Pancreas (tissue), 10 donors: Measurements from ENCODE around the gene GJA9. TPM values are rescaled to one million over a fixed set of nuclear protein-coding genes. Genes with fewer than 3 reads are reported as not detected.

Experiments
- ATAC-seq, 4 donors: fragments of 200-7000 bp; cut with Tn5 transposase; one replicate each; pipeline versions ENCODE4 v1.8.0 to v1.9.1; 2020; ENCODE audit warnings: mild to moderate bottlenecking in 4 of 4, moderate library complexity in 4 of 4
- DNase-seq, 6 donors: peaks; one replicate each; pipeline ENCODE4 v3.0.0-alpha.2; 2020
- FAIRE-seq: peaks from 2 replicates; lab custom pipeline; 2012; peaks lifted over from hg19 to GRCh38; lab: Jason Lieb, UNC
- H3K27ac ChIP-seq, 4 donors: fragments of 200-600 bp; sonication (generic); 1 replicate in 3 of 4; 2 replicates in 1 of 4; pipeline versions ENCODE4 v1.5.0 to v1.8.0; 2020
- H3K27me3 ChIP-seq, 4 donors: fragments of 200-600 bp; one replicate each; pipeline ENCODE4 v1.8.0; 2021
- H3K36me3 ChIP-seq, 3 donors: fragments of 200-600 bp; sonication (generic) in 1 of 3; one replicate each; pipeline versions ENCODE4 v1.5.0 to v1.8.0; 2020 to 2021
- H3K4me1 ChIP-seq, 3 donors: fragments of 200-600 bp; one replicate each; pipeline ENCODE4 v1.8.0; 2021
- H3K4me3 ChIP-seq, 4 donors: fragments of 200-600 bp; sonication (generic) in 2 of 4; one replicate each; pipeline versions ENCODE4 v1.5.0 to v1.8.0; 2020 to 2021
- H3K9me3 ChIP-seq, 4 donors: fragments of 200-600 bp; one replicate each; pipeline ENCODE4 v1.8.0; 2021
- WGBS, 2 donors: extraction: QIAGEN DNeasy Blood & Tissue Kit; methylation state at CpG; one replicate each; pipeline ENCODE4 v1.1.7; 2013; 5-methylcytosine and 5-hydroxymethylcytosine counted together
- intact Hi-C, 3 donors: fragments of 100-400 bp; cut with DNase I; formaldehyde crosslinking; loops; one replicate each; pipeline versions ENCODE4 v1.11.1 to v1.14.2; 2022
- polyA plus RNA-seq, 2 donors: library from polyadenylated mRNA; stranded (reverse); fragments of 200-250 nt; gene quantifications; one replicate each; pipeline ENCODE4 v1.2.3, GENCODE V29; 2013
- total RNA-seq, 6 donors: library from RNA; stranded (reverse); fragmentation: NEBNext Ultra II Directional in 4 of 6; extraction: Animal tissue kit (Norgen Biotek cat#: 25700) in 4 of 6; gene quantifications; one replicate each; pipeline versions ENCODE4 v1.2.1 to v1.2.4, GENCODE V29; 2021 to 2023
- TF ChIP-seq, protein P1 (sequence below), 4 donors: fragments of 200-600 bp; sonication (generic) in 3 of 4; IDR thresholded peaks; one replicate each; pipeline versions ENCODE4 v1.5.0 to v1.8.0; 2021; ENCODE audit warnings: antibody characterized with exemption in 4 of 4
- donor health status: healthy with polysubstance abuse.
- donor health status: DM: no; HTN: no; CAD: no; lungs with moderate emphysema.
- donor health status: DM: no; HTN: no; CAD: no.
- donor health status: control.
- donor health status: control.
- donor health status: Bipolar disorder and iron deficiency.
- donor health status: DM: yes; HTN: yes; CAD: no.
- donor health status: DM: no; HTN: no; CAD: no.
- donor health status: DM: no; HTN: no; CAD: no.
- donor health status: DM: yes; HTN: yes; CAD: no.

GJA9 gene
- total and polyA plus RNA-seq, 8 donors, result not detected

DNA sequence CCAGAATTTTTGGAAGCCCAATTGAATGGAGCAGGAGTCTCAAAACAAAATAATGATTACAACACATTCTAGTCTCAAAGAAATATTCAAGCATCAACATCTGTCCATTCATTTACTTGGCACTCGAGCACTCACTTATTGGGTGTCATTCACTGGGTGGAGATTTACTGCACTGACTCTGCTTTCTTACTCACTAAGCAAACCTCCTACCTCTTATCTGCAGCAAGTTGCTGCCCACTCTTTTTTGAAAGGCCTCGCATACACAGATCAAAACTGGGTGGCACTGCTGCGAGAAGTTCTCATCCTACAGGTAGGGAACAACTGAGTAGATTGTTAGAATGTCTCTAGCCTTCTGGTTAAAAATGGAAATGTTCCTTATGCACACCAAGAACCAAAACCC is 42.2 kb upstream of the GJA9 start:
- intact Hi-C loops, result no loop called here
- no peaks in the 10 kb centered on the region for H3K4me1 ChIP-seq
- no peaks in the 10 kb centered on the region for H3K9me3 ChIP-seq
- 82 to 88% methylated on average over 3 of the region's 3 CpGs for WGBS, 2 donors
- no peaks in the 10 kb centered on the region for H3K36me3 ChIP-seq
- H3K4me3 ChIP-seq, result no peak overlapping the region
- ATAC-seq, result peak in 1 of 4 donors; percentile 28
- no peak for DNase-seq
- no peak overlapping the region for H3K27ac ChIP-seq
- no peak for FAIRE-seq
- no peaks in the 10 kb centered on the region for H3K27me3 ChIP-seq
- TF ChIP-seq, protein P1, sequence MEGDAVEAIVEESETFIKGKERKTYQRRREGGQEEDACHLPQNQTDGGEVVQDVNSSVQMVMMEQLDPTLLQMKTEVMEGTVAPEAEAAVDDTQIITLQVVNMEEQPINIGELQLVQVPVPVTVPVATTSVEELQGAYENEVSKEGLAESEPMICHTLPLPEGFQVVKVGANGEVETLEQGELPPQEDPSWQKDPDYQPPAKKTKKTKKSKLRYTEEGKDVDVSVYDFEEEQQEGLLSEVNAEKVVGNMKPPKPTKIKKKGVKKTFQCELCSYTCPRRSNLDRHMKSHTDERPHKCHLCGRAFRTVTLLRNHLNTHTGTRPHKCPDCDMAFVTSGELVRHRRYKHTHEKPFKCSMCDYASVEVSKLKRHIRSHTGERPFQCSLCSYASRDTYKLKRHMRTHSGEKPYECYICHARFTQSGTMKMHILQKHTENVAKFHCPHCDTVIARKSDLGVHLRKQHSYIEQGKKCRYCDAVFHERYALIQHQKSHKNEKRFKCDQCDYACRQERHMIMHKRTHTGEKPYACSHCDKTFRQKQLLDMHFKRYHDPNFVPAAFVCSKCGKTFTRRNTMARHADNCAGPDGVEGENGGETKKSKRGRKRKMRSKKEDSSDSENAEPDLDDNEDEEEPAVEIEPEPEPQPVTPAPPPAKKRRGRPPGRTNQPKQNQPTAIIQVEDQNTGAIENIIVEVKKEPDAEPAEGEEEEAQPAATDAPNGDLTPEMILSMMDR (IDR thresholded peaks at IDR 0.05), result no peak

DNA sequence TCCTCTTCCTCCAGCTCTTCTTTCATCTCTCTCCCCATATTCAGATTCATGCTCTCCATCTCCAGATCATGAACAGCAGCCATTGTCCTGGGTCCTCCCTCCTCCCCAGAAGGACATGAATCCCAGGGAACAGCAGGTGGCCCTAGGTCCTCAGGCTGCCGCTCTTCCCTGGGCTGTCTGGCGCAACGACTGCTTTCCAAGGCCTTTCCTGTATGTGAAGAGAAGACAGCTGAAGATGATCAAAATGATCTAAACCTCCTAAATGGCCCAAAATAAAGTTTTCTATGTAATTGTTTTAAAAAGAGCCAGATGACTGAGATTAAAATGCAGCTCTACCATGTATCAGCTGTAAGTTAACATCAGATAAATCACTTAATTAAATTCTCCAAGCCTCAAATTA is 37.7 kb upstream of the GJA9 start:
- FAIRE-seq, result no peak
- H3K27ac ChIP-seq, result no peak overlapping the region
- ATAC-seq, result peak in 3 of 4 donors; percentile 64 to 72 (median 69)
- TF ChIP-seq, protein P1 (IDR thresholded peaks at IDR 0.05), result no peak
- no peak for DNase-seq
- H3K27me3 ChIP-seq, result no peaks in the 10 kb centered on the region
- intact Hi-C loops, result no loop called here
- H3K4me3 ChIP-seq, result no peak overlapping the region
- 38 to 40% methylated on average over 3 of the region's 3 CpGs for WGBS, 2 donors
- no peaks in the 10 kb centered on the region for H3K4me1 ChIP-seq
- H3K9me3 ChIP-seq, result no peaks in the 10 kb centered on the region
- H3K36me3 ChIP-seq, result no peaks in the 10 kb centered on the region

DNA sequence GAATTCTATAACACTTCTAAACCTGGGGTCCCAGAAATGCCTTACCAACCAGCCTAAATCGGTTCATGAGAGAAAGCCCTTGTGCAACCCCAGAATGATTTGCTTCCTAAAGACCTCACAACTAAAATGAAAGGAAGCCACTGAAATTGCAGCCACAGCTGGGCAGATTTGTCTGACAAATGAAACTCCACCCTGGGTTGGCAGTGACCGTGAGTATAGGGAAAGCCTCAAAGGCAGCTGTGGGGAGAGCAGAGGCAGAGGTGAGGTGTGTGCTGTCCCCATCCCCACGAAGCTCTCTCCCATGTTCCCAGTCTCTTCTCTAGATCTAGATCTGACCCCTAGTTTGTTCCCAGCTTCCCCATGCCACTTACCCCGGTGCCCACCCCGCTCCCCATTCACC is 37.2 kb upstream of the GJA9 start:
- 62 to 65% methylated on average over 5 of the region's 5 CpGs for WGBS, 2 donors
- intact Hi-C loops, result no loop called here
- no peak for DNase-seq
- Histone ChIP-seq H3K4me1 (no peaks in the 10 kb centered on the region), H3K27me3 (no peaks in the 10 kb centered on the region), H3K9me3 (no peaks in the 10 kb centered on the region), H3K36me3 (no peaks in the 10 kb centered on the region), H3K27ac (no peak overlapping the region), H3K4me3 (no peak overlapping the region)
- no peak for ATAC-seq
- no peak for FAIRE-seq
- TF ChIP-seq, protein P1 (IDR thresholded peaks at IDR 0.05), result no peak

DNA sequence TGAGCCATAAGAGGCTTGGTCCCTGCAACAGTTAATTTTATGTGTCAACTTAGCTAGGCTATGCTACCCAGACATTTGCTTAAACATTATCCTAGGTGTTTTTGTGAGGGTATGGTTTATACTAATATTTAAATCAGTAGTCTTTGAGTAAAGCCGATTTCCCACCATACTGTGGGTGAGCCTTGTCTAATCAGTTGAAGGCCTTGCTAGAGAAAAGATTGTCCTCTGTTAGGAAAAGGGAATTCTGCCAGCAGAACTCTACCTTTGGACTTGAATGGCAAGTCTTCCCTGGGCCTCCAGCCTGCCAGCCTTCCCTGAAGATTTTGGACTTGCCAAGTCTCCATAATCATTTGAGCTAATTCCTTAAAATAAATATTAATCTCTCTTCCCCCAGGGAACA is 36.4 kb upstream of the GJA9 start:
- FAIRE-seq (no peak), DNase-seq (no peak), ATAC-seq (no peak)
- no peaks in the 10 kb centered on the region for H3K36me3 ChIP-seq
- no peak overlapping the region for H3K27ac ChIP-seq
- no peaks in the 10 kb centered on the region for H3K4me1 ChIP-seq
- H3K27me3 ChIP-seq, result no peaks in the 10 kb centered on the region
- H3K9me3 ChIP-seq, result no peaks in the 10 kb centered on the region
- 56 to 77% methylated on average over 1 of the region's 1 CpG for WGBS, 2 donors
- no peak overlapping the region for H3K4me3 ChIP-seq
- intact Hi-C loops, result no loop called here
- TF ChIP-seq, protein P1 (IDR thresholded peaks at IDR 0.05), result no peak

DNA sequence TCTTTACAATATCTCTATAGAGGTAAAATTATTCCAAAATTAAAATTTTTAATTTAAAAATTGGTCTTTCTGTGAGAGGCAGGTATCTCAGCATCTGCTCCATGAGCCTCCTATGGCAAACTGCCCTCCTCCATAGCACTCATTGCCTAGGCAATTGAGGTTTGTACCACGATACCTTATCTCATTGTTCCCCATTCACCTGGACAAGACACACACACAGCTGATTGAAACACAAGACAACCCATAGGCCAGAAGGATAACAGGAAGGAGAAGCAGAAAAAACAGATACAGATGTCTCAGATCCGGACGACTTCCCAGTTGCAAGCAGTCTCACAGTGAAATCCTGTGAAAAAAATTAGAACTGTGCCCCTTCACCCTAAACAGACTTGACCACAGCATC is 36.0 kb upstream of the GJA9 start:
- H3K27me3 ChIP-seq, result no peaks in the 10 kb centered on the region
- no peak for DNase-seq
- H3K9me3 ChIP-seq, result no peaks in the 10 kb centered on the region
- no peak for ATAC-seq
- WGBS, 2 donors, result 77 to 88% methylated on average over 3 of the region's 3 CpGs
- TF ChIP-seq, protein P1 (IDR thresholded peaks at IDR 0.05), result no peak
- H3K4me3 ChIP-seq, result no peak overlapping the region
- no peak overlapping the region for H3K27ac ChIP-seq
- no peaks in the 10 kb centered on the region for H3K36me3 ChIP-seq
- FAIRE-seq, result no peak
- no peaks in the 10 kb centered on the region for H3K4me1 ChIP-seq
- intact Hi-C loops, result no loop called here
